ENCODE data around the gene MAMLD1.

Gene MAMLD1

DNA sequence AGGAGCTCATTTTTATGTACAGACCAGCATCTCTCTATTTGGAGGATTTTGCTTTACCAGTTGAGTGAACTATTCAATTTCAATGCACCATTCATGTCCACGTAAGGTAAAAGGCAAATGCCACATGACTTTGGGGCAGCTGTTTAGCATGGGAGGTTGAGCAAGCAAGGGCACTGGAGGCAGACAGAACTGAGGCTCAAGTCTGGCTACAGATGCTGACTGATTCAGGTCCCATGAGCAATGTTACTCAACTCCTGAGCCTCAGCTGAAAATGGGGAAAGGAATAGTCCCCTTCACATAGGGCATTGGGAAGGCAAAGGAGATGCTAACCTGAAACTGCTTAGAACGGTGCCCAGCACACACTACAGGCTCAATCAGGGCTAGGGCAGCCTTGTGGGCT is 112.3 kb downstream of the MAMLD1 start:
- TF ChIP-seq GATA3 (IDR thresholded peaks at IDR 0.05; ENCODE audit: low read depth, low read length) = no peak

DNA sequence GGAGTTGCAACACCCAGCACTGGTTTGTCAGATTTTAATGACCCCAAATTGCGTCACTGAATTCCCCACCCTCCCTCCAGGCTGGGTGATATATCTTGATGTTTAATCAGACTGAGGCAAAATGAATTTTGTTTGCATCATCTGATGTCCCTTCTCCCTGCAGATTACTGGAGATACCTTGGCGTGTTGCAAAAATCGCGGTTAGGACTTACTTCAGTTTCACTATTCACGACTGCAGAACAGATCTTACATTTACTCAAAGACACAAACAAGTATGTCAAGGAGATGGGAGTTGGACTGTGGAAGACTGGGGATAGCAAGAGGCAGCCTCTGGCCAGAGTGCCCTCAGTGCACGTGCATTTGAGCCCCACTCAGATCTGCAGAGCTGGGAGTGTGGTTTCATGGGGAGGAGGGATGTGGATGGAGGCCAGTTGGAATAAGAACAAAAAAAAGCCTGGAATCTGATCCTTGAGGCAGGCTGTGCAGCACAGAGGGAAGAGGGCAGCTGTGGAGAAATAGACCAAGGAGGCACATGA is 113.1 kb downstream of the MAMLD1 start:
- TF ChIP-seq GATA3 (IDR thresholded peaks at IDR 0.05; ENCODE audit: low read depth, low read length) (no peak), GATA2 (IDR thresholded peaks at IDR 0.05; ENCODE audit: low read depth, low read length) (no peak)

DNA sequence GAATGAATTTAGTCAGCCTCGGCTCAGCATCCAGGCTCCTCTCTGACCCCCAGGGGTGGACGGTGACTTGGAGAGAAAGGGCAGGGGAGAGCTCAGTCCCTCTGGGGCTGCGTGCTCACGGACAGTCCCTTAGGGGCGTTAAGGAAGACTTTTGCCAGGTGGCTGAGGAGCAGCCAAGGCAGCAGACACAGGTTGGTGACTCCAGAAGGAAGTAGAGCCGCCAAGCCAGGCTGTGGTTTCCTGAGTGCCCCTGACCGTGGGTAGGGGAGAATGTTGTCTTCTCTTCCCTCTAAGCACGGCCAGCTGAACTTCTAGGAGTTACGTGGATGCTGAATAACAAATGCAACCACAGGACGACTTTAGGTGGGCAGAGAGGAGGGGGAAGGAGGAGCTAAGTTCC is 114.3 kb downstream of the MAMLD1 start:
- no peak for TF ChIP-seq GATA2 (IDR thresholded peaks at IDR 0.05; ENCODE audit: low read depth, low read length)
- no peak for TF ChIP-seq GATA3 (IDR thresholded peaks at IDR 0.05; ENCODE audit: low read depth, low read length)

DNA sequence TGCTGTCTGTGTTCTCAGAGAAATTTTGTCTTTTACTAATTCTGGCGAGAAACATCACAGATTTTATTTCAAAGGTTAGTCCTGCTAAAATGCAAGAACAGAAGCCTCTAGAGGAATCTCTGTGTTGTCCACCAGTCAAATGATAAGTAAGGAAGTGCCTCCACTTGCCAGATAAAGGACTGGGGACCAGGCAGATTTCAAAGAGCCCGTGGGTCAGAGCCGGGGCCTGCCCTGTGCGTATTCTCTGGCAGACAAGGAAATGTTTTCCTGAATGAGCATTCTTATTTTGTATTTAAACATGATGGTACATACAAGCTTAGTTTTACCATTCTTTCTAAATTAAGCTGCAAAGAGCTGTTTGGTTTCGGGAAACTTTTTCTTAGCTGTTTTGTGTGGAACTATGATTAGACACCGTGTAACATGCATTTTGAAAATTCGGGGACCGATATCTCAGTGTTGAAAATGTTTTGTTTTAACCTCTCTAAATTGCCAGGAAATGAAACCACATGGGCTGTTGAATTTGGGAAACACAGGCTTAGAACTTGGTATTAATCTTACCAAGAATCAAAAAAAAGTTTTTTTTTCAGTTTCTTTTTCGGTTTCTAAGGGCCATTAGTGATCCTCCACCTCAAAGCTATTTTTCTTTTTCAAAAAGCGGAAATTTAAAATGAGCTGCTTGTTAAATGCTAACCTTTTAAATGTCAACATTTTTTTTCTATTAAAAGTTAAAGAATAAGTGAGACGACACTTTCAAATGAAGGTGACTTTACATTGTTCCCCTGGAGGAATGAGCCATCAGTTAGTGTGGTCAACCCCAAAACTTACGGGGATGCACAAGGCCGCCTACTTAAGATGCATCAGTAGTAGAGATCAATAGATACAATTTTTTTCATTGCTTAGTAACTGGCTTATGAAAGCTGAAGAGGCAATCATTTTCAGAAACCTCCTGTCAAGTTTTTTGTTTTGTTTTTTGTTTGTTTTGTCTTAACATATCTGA is 115.7 kb downstream of the MAMLD1 start:
- TF ChIP-seq GATA3 (IDR thresholded peaks at IDR 0.05; ENCODE audit: low read depth, low read length) (no peak), GATA2 (IDR thresholded peaks at IDR 0.05; ENCODE audit: low read depth, low read length) (no peak)

DNA sequence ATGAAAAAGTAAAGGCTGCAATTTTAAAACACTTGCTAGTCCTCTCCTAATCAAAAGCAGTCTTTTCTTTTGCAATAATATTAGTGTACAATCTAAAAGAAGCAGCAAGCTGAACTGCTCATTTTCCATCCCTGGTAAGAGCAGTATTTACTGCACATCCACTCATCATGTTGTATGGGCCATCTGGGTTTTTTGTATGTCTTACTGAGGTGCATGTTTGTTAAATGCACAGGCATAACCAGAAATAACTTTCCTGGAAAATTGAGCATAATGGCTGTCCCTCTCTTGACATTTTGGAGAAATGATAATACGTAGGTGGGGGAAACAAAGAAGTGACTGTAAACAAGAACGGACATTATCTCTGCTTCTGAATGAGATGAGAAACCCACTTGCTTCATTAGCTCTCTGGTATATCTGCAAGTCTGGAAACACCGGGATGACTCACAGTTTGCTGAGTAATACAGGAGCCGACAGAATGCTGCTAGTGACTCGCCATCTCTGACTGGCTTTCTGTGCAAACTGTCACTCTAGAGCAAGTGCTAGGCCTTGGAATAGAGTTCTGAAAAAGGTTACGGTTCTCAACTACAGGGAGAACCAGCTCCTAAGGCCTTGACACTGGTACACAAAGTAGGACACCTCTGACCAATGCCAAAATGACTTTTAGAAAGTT is 119.6 kb downstream of the MAMLD1 start:
- TF ChIP-seq GATA2 (IDR thresholded peaks at IDR 0.05; ENCODE audit: low read depth, low read length) (no peak), GATA3 (IDR thresholded peaks at IDR 0.05; ENCODE audit: low read depth, low read length) (no peak)

DNA sequence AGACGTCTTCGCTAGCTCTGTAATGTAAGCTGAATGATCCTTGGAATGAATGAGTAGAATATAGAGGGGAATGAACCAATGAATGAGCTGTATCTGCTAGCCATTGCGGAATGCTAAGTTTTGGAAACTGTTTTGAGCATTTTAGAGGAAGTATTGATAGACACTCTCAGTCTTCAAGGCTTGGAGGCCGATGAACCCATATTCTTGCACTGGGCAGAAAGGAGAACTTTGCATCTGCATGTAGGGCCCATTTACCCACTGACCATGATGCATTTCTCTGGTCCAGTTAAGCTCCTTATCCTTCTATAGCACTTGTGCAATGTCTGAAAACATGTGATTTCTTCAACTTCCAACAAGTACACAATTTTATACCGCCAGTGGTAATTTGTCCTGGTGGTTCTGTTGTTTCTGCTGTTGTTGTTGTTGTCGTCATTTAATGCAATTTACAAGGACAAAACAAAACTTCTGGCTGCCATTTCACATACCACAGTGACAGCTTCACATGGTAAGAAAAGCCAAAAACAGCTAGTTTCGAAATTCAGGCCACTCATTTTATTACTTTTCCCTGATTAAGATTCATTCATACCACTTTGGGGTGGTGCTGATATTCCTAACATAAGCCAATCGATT is 120.4 kb downstream of the MAMLD1 start:
- TF ChIP-seq GATA3 (IDR thresholded peaks at IDR 0.05; ENCODE audit: low read depth, low read length) (no peak), GATA2 (IDR thresholded peaks at IDR 0.05; ENCODE audit: low read depth, low read length) (no peak)

DNA sequence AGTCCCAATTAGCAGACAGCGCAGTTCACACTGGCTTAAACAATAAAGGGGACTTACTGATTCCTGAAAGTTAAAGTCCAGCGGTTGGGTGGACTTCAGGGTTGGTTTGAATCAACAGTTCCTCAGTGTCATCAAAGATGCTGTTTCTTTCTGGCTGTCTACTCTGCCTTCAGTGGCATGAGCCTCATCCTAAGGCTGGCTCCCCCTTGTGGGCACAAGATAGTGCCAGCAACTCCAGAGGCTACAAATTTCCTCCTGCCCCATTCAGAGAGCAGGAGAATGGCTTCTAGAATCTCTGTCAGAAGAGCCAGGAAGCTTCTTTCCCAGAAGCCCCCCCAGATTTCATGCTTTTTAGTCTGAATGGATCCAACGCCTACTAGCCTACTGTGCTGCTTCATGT is 122.9 kb downstream of the MAMLD1 start:
- TF ChIP-seq GATA2 (IDR thresholded peaks at IDR 0.05; ENCODE audit: low read depth, low read length) = no peak

DNA sequence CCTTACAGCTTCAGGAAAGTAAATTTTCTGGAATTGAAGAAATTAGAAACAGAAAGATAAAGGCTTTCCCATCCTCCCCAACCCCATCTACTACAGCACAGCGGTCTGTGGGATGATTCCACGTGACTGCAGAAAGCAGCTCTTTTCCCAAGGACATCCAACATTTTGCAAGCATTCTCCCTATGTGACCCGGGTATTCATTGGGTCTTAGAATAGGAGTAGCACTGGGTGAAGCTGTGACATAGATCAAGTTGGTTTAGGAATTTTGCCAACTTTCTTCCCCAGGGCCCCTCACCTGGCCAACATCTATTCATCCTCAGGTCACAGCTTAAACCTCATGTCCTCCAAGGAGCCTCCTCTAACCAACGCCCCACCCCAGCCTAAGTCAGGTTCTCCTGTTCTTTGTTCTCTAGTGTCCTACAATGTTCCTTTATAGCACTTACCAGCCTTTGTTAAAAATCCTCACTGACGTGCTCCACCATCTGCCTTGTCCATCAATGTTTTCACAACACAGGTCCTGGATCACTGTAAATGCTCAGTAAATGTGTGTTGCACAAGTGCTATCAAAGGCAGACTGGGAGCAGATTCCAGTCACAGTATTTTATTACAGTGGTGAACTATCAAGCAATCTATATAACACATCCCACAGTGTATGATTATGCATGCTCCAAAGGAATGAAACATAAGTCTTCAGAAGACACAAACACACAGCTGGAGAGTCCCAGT is 124.4 kb downstream of the MAMLD1 start:
- TF ChIP-seq GATA3 (IDR thresholded peaks at IDR 0.05; ENCODE audit: low read depth, low read length) (no peak), GATA2 (IDR thresholded peaks at IDR 0.05; ENCODE audit: low read depth, low read length) (no peak)

DNA sequence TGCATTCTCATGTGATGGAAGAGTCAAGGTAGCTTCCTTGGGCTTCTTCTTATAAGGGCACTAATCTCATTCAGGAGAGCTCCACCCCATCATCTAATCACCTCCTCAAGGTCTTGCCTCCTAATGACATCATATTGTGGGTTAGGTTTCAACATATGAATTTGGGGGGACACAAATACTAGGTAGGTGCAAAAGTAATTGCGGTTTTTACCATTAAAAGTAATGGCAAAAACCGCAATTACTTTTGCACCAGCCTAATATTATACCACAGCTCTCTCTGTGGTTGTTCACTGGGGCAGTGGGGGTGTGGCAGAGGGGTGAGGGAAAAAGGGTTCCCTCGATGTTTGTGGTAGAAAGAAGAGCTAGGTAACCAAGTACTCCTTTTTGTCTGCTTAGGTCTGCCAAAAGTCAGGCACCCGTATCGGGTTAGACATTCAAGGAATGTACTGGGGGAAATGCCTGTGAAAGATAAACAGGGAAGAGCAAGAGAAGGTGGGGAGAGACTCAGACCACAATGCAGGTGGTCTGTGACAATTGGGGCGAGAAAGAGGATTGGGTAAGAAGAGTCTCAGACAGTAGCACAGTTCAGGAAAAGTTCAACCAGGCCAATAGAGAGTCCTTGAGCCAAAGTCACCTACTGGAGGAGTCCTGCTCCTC is 126.4 kb downstream of the MAMLD1 start:
- TF ChIP-seq GATA2 (IDR thresholded peaks at IDR 0.05; ENCODE audit: low read depth, low read length) (no peak), GATA3 (IDR thresholded peaks at IDR 0.05; ENCODE audit: low read depth, low read length) (no peak)

DNA sequence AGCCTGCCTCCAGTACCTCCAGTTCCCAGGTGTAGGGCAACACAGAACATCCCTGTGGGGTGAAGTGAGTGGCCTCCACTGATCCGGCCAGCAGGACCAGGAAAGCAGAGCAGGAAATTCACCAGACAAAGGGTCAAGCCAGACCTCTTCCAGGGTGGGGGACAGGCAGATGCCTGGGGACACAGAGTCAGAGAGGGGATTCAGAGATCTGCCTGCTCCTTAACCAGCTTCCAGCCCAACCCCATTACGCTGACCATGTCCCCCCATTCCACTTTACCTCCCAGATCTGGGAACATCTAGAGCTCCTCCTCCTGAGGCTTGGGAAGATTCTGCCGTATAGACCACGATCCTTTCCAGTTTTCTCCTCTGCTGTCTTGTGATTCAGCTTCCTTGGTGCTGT is 132.4 kb downstream of the MAMLD1 start:
- TF ChIP-seq GATA2 (IDR thresholded peaks at IDR 0.05; ENCODE audit: low read depth, low read length) (no peak), GATA3 (IDR thresholded peaks at IDR 0.05; ENCODE audit: low read depth, low read length) (no peak)

DNA sequence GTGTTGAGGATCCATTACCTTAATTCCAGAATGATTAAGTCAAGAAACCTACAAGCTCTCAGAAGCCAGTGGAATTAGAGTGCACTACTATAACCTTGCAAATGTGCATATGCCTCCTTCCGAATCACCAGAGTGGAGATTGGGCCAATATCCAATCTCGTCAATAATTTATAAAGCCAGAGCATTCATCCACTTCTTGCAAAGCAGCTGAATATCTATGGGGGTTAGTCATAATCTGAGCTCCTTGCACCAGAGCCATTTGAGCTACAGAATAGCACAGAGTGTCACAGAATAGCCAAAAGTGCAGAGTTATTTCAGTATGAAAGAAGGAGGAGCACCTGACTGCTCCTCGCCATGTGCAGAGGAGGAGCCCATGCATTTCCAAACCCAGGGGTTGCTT is 136.1 kb downstream of the MAMLD1 start:
- TF ChIP-seq GATA2 (IDR thresholded peaks at IDR 0.05; ENCODE audit: low read depth, low read length) (no peak), GATA3 (IDR thresholded peaks at IDR 0.05; ENCODE audit: low read depth, low read length) (no peak)

DNA sequence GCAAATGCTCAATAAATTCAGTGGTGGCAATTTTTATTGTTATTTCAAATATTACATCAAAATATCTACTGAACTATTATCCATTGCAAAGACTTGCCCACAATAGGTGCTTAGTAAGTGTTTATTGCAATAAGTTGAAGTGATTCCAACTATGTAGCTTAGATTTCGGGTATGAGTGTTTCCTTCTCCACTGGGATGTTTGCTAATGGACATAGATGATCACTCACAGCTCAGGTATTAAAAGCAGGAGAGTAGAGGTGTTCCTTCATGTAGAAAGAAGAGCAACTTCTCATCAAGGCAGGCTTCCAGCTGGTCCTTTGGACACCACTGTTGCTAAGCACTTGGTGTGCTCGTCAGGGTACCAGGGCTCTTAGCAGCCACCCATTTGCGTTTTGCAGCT is 139.0 kb downstream of the MAMLD1 start:
- no peak for TF ChIP-seq GATA2 (IDR thresholded peaks at IDR 0.05; ENCODE audit: low read depth, low read length)
- no peak for TF ChIP-seq GATA3 (IDR thresholded peaks at IDR 0.05; ENCODE audit: low read depth, low read length)
